ELF-1 (cell line): ENCODE results near the gene SLC25A12.

Source experiments
- DNase-seq: peaks from one replicate; pipeline ENCODE4 v3.0.0-alpha.2; 2016; ENCODE audit warnings: low read depth, low spot score

SLC25A12 gene

DNA sequence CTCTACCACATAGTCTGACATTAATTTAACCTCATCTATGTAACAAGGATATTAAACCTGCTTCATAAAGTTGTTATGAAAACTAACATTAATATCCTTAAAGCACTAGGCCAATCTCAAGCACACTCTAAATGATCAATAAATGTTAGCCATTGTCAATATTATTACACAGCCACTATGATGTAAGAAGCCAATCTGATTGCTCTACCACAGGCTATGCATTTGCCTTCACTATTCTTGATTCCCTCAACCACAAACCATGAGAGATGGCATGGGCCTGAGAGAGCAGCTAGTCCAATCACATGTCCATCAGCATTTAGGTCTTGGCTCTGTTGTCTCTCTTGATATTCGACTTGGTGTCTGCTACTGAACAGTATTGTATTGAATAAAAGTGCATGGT lies 4.2 kb downstream of the SLC25A12 start:
- no peak for DNase-seq

DNA sequence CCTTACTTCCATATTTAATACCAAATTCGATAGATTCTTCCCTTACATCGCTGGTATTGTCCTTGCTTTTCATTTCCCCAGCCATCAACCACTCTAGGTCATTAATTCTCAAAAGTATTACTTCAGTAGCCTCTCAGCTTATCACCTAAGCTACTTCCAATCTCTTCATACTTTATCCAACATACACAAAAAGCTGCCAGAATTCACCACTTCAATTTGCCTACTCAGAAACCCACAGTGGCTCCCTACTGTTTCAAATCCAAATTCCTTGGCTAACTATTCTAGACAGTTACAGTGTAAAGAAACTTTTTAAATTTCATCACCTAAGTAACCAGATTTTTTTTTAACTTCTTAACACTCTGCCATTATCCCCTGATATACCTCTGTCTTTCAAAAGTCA lies 4.7 kb downstream of the SLC25A12 start:
- DNase-seq, result no peak

DNA sequence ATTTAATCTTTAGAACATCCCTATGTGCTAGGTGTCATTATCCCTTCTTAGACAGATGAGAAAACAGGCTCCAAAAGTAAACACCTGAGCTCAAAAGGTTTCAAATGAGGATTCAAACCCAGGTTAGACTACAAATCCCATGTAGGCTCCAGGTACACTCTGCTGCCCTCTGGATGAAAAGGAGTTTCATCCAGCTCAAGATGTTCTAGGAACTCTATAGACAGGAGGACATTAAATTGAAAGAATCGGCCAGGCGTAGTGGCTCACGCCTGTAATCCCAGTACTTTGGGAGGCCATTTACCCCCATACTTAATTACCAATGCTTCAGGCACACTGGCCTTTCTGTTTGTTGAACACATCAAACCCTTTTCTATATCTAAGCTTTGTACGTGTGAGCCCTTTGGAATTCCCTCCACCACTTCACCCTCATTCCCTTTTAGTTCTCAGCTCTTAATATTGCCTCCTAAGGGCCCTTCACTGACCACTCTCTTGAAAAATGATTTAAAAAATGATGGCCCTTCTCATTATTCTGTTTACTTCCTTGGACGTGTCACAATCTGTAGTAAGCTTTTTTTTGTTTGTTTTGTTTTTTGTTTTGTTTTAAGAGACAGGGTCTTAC lies 10.7 kb downstream of the SLC25A12 start:
- no peak for DNase-seq

DNA sequence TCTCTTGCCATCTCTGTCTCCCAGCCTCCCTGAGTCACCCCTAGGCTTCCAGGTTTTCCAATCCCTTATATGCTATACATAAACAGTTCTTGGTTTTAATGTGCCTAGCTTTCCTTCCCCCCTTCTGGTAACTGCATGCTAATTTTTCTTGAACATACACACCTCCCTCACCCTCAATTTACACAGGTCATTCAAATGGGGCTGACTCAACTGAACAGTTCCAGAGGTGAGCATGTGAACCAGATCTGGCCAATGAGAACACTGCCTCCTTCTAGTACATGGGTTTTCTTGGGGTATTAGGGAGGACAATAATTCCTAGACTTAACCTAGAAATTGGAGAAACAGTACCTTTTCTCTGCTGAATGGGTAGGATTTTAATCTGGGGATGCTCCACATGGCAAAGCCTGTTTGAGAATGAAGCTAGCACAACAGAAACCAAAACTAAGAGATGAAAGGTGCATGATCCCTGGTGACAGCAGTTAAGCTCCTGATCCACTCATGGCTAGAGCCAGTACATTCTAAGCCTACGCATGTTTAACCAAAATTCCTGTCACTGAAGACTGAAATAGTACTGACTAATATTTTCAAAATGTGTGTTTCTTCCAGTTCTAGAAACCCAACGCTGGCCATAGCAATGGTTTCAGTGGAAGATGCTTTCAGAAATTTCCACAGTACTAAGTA lies 11.8 kb downstream of the SLC25A12 start:
- DNase-seq, result no peak

DNA sequence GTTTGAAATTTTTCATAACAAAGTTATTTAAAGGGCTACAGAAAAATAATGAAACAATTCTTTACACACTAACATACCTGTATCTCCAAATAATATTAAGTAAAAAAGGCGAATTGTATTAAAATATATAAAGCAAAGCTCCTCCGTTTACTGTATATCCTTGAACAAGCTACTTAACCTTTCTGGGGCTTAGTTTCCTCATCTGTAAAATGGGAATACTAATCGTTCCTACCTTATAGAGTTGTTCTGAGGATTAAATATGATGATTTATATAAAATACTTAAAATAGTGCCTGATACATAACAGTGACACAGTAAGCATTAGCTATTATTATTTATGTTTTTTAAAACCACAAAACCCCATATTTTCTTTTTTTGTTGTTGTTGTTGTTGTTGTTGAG lies 13.3 kb downstream of the SLC25A12 start:
- no peak for DNase-seq

DNA sequence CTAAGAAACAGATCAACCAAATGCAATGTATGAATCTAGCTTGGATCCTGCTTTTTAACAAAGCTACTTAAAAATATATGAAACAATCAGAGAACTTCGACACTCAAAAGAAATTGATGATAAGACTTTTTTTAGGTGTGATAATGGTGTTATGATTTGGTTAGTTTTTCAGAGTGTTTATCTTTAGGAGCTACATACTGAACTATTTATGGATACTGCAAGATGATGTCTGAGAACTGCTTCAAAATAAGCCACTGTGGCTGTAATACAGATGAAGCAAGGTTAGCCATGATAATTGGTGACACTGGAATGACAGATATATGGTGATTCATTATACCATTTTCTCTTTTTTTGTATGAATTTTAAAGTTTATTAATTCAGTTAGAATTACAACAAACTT lies 14.2 kb downstream of the SLC25A12 start:
- DNase-seq, result no peak

DNA sequence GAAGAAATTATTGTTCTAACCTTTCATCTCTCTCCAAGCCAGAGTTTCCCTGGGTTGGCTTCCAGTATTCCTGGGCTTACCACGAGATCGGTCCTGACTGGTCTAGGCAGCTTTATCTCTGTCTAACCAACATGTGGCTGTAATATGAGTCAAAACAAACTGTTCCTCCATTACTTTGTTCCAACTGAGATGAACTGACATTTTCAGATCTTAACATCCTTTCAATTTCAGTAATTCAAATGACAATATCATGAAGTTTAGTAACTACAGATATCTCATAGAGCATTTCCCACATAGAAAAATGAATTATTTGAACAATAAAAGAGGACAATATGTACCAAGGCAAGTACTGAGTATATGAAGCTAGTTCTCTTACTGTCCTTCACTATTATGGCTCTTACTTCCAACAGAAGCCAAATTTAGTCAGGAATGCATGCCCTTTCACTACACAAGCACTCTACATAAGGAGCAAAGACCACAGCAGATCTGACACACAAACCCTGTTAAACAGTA lies 15.5 kb downstream of the SLC25A12 start:
- no peak for DNase-seq

DNA sequence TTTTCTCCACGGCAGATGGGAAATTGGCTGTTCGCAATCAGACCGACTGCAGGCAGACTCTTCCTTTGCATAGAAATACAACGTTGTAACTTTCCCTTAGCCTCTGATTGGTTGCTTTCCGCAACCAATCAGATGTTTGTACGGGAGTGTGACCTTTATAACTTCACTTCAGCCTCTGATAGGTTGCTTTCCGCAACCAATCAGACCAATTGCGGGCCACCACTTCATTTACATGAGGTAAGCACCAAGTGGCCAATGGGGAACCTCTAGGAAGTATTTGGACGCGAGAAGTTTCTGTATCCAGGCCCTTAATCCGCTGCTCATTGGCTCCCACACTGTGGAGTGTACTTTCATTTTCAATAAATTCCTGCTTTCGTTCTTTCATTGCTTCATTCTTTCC lies 19.1 kb downstream of the SLC25A12 start:
- no peak for DNase-seq

DNA sequence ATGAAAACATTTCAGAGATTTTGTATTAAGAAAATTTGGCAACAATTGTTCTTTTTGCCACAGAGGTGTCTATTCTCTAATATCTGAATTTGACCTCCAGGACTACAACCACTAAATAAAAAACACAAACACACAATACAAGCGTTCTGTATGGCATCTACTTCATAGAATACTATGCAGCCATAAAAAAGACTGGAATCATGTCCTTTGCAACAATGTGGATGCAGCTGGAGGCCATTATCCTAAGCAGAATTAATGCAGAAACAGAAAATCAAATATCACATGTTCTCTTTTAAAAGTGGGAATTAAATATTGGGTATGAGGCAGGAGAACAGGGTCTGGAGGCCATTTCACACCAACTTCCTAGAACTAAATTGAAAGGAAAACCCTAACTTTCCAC lies 19.5 kb downstream of the SLC25A12 start:
- DNase-seq, result no peak

DNA sequence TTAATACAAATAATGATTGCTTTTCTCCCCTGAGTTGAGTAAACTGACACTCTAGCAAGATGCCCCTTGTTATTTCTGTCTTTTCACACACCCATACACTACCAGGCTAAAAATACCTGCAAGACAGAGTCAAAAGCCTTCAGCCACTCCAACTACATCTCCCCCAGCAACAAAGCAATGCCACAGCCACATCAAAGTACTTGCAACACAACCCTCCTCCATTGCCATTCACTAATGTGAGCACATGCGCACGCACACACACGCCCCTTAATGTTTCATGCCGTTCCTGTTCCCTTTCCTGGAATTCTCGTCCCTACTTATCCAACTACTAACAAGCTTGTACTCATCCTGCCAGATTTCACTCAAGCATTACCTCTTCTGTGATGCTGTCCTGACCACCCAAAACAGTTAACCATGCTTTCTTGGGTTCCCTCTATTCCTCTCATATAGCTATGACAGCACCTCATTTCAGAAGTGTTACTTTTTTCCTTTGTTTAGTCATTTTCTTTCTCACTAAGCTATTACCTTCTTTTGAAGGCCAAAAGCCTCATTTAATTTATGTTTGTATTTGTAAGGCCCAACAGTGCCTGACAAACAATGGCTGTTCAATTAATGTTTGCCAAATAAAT lies 29.6 kb downstream of the SLC25A12 start:
- DNase-seq, result peak; percentile 3

DNA sequence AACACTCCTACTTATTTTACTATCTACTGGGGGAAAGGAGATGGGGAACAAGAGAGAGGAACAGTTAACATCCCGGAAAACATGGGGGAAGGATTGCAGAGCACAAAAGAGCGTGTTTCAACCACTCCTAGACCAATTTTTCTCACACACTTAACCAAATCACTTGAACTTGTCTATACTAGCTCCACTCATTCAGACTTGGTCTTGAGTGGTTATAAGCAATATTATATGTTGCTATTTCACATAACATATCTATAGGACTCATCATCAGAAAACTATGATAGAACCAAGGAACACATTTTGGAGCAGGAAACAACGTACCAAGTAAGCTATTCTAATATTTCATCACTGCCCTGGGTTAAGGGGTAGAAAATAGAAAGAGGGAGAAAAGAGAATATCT lies 31.5 kb downstream of the SLC25A12 start:
- DNase-seq, result no peak

DNA sequence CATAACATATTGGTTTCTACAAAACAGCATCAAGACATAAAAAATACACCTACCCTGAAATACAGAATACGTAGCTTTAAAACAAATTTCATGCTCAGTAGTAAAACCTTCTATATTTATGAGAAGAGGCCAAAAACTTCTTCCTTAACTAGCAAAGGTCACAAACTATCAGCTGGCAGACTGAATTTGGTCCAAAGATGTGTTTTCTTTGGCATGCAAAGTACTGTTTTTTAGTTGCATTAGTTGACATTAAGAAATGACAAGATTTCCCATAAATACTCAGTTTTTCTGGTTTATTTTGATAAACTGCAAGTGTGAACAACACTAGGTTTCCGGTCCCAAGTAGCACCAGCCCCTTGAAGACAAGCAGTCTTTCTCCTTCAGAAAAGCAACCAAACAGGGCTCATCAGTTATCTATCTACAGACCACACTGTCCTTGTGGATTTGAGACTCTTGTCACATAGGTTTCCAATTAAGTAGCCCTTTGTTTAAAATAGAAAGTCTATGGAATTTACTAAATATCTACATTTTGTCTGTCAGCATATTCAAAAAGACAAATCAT lies 35.6 kb downstream of the SLC25A12 start:
- no peak for DNase-seq

DNA sequence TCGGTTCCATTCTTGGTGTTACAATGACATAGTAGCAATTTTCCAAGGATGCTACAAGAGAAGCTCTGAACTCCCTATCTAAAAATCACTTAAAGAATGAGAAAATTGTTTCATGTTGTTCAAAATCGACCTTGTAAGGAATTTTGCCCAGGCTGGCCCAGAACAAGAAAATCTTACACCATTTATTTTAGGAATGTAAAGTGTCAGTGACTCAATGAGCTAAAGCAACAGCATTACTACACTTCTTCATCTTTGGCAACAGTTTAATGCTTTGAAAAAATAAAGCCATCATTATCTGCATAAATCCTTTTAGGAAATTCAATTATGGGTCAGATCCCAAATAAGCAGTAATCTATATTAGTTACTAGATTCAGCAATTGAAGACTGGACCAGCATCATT lies 38.6 kb downstream of the SLC25A12 start:
- DNase-seq, result no peak

DNA sequence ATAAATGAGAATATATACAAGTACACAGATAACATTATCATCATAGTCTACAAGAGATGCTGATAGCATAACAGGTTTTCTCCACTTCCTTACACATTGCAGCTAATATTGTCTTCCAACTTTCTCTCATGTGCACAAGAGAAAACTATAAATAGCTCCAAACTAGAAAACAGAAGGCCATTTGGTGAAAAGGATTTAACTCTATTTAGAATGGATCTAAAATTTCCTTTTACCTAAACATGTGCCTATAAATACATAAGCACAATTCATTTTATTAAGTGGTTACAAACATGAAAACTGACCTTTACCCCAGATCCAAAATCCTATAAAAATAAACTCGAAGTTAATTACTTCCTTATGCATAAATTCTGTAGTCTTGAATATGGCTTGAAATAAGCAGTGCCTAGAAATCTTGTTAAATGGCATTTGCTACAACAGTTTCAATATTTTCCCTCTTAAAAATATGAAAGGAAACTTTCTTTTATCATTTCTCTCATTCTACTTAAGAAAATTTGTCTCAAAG lies 41.6 kb downstream of the SLC25A12 start:
- no peak for DNase-seq

DNA sequence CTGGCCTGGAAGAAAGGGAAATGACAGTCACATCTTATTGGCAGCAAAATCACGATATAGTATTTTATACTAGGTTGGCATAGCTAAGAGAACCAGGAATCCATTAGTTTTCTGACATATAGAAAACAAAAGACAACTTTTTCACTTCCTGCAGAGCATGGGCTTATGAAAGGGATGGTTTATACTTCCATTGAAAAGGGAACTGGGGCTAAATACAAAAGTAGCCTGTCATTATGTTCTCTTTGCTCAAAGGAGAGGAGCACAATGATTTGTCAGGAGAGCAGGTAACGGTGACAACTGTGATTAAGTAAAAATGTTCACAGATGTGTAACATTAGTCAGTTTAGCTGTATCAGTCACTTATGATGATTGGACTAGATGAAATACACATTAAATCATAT lies 46.4 kb downstream of the SLC25A12 start:
- DNase-seq, result no peak

DNA sequence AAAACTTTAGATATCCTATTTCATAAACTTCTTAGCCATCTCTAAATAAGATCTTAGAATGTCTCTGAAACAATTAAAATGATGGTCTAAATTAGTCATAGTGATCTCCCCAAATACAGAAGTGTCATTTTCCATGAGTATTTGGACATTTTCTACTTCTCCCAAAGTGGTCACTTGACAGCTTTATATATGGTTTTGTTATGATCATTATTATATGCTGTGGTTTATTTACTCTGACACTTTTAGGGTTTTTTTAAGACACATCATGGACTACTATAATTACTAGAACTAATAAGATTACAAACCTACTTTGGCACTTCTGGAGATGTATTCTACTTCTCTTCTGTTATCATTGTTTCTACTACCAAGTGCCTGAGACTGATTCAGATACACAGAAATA lies 47.1 kb downstream of the SLC25A12 start:
- no peak for DNase-seq

DNA sequence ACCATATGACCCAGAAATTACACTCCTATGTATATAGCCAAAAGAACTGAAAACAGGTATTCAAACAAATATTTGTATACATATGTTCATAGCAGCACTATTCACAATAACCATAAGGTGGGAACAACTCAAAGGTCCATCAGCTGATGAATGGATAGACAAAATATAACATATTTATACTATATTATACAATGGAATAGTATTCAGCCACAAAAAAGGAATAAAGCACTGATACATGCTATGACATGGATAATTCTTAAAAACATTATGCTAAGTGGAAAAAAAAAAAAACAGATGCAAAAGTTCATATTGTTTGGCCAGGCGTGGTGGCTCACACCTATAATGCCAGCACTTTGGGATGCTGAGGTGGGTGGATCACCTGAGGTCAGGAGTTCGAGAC lies 52.0 kb downstream of the SLC25A12 start:
- DNase-seq, result no peak

DNA sequence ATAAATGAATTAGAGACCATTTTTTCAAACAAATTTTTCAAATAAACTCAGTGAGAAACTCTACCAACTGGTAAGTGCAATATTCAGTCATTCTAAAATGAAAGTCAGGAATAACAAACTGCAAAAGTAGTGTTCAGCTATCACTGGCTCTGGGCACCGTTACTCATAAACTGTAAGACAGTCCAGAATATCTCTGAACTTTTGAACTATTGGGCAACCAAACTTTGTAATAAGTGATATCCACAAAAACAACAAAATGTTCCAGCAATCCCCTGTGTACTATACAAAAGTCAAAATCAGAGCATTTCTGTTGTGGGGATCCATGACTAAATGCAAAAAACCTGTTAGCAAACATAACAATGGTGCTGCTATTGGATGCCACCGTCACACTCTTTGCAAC lies 56.3 kb downstream of the SLC25A12 start:
- DNase-seq, result no peak

DNA sequence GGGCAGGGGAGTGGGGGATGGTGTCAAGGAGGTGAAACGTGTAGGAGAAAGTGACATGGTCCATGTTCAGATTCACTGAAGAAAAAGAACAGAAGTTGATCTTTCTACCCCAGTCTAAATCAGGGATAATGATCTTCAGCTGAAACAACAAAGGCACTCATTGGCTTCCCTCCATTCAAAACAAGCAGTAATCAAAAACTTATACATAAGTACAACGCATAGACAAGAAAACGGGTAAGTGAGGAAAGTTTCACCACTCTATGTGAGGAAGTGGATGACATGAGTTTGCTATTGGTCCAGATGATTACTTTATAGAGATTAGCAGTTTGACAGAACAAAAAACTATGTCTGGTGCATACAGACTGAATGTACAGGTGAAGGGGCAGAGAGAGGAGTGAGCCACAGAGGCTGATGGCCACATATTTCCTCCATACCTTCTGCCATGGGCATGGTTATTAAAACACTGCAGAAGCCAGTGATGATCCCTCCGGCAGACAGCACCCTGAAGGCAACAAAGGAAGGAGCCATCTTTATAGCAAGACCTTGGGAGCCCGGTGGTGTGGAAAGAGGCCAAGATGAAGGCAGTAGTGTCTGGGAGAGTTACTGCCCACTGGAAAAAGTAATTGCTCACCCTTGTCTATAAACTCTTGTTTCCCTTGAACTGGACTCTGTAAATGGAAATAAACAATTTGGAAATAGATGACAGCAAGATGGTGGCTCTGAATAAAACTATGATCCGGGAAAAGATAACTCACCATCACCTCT lies 57.7 kb downstream of the SLC25A12 start:
- DNase-seq, result no peak

DNA sequence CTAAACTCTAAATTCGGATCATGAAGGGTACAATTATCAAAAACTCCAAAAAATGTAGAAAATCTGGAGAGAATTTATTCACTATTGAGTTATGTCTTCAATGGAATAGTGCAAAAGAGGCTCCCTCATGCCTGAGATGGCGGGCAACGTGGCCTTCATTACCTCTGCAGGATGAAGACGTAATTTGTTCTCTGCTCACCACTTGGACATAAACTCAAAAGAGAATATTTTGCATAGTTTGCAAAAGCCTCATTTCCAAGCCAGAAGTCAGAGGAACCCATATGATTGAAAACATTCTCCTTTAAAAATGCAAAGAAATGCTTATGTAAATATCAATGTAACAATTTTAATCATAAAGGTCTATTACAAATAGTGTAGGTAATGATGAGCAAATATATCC lies 58.7 kb downstream of the SLC25A12 start:
- DNase-seq, result no peak

DNA sequence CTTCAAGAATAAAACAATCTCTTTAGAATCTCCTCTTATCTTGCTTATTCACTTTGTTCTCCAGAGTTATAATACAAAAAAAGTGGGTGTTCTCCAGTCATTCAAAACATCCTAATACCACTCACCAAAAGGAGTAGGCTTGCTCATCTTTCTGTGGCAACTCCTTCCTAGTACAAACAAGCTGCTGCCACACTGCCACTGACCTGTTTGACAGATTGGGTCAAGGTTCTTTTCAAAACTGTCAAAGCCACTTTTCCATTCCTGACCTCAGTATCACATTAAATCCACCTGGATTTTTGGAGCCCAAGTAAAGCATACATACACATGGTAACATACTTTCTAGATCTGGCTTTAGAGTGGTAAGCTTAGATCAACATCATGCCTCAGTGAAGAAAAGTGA lies 59.8 kb downstream of the SLC25A12 start:
- DNase-seq, result no peak

DNA sequence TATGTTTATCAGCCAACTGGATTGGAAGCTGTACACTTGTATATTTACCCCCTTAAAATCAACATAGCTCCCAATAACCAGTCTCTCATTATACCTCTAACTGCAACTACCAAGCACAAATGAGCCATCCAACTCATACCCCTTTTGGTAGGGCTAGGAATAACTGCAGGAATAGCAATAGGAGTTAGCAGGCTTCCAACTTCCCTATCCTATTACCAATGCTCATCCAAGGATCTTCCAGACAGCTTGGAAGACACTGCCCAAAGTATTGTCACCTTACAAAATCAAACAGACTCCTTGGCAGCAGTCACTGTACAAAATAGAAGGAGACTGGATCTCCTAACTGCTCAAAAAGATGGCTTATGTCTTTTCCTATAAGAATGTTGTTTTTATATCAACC lies 61.6 kb downstream of the SLC25A12 start:
- DNase-seq, result no peak
